MM.1S (cell line): ENCODE results near the gene PRX.
"Not testable (repeated sequence)": the region's sequence is repeated elsewhere in the genome, so short reads cannot be mapped to it uniquely, and the experiment has no call there.

Experiments used
- CTCF ChIP-seq: fragments of 300-600 bp; sonication (generic); IDR thresholded peaks from 2 replicates; pipeline ENCODE4 v1.5.1; 2016; ENCODE audit warnings: antibody characterized with exemption, low read length, mixed read lengths
- EZH2 ChIP-seq: fragments of 300-600 bp; sonication (generic); optimal IDR thresholded peaks from 2 replicates; pipeline ENCODE3; 2017; ENCODE audit warnings: low read depth, mild to moderate bottlenecking, antibody characterized with exemption, low read length, mixed read lengths
- EZH2phosphoT487 ChIP-seq: fragments of 300-600 bp; sonication (generic); IDR thresholded peaks from 2 replicates; pipeline ENCODE4 v1.6.1; 2018; ENCODE audit warnings: antibody characterized with exemption, low read length

- not testable (repeated sequence) for TF ChIP-seq CTCF, EZH2phosphoT487, EZH2
Measured at GRCh38 chr19:40430242-40430641, 17.1 kb upstream of the PRX start.
